HG02623 (cell line): ENCODE results near the gene DMD.
"Not testable (repeated sequence)": the region's sequence is repeated elsewhere in the genome, so short reads cannot be mapped to it uniquely, and the experiment has no call there.

Experiments used
- ATAC-seq: cut with Tn5 transposase; IDR thresholded peaks from one replicate; pipeline ENCODE4 v1.9.1; 2021; ENCODE audit warnings: moderate library complexity; ENCODE audit not compliant: unreplicated experiment

The DMD gene

GRCh38 chrX:32087663-32088062 lies 1123.7 kb downstream of the DMD start:
- no peak for ATAC-seq

GRCh38 chrX:32084757-32085156 lies 1126.6 kb downstream of the DMD start:
- ATAC-seq = no peak

- ATAC-seq = no peak
Observed at GRCh38 chrX:32048285-32048684, 1163.1 kb downstream of the DMD start.

- ATAC-seq = no peak
Observed at GRCh38 chrX:32045149-32045548, 1166.2 kb downstream of the DMD start.

- ATAC-seq = no peak
Observed at GRCh38 chrX:32041181-32041580, 1170.2 kb downstream of the DMD start.

GRCh38 chrX:32026772-32027171 lies 1184.6 kb downstream of the DMD start:
- no peak for ATAC-seq

GRCh38 chrX:32024072-32024471 lies 1187.3 kb downstream of the DMD start:
- no peak for ATAC-seq

GRCh38 chrX:32016195-32016594 lies 1195.2 kb downstream of the DMD start:
- no peak for ATAC-seq

- no peak for ATAC-seq
Observed at GRCh38 chrX:32010948-32011347, 1200.4 kb downstream of the DMD start.

- ATAC-seq = no peak
Observed at GRCh38 chrX:32010212-32010611, 1201.1 kb downstream of the DMD start.

- ATAC-seq = no peak
Observed at GRCh38 chrX:31993637-31994036, 1217.7 kb downstream of the DMD start.

GRCh38 chrX:31988975-31989374 lies 1222.4 kb downstream of the DMD start:
- ATAC-seq = no peak

GRCh38 chrX:31981546-31982062 lies 1229.7 kb downstream of the DMD start:
- no peak for ATAC-seq

GRCh38 chrX:31969714-31970113 lies 1241.6 kb downstream of the DMD start:
- no peak for ATAC-seq

GRCh38 chrX:31962256-31962655 lies 1249.1 kb downstream of the DMD start:
- no peak for ATAC-seq

GRCh38 chrX:31934842-31935370 lies 1276.4 kb downstream of the DMD start:
- no peak for ATAC-seq

- no peak for ATAC-seq
Observed at GRCh38 chrX:31934015-31934414, 1277.3 kb downstream of the DMD start.

- ATAC-seq = no peak
Observed at GRCh38 chrX:31932769-31933168, 1278.6 kb downstream of the DMD start.

- ATAC-seq = not testable (repeated sequence)
Observed at GRCh38 chrX:31932320-31932719, 1279.0 kb downstream of the DMD start.

- ATAC-seq = no peak
Observed at GRCh38 chrX:31931225-31931624, 1280.1 kb downstream of the DMD start.

GRCh38 chrX:31929366-31929765 lies 1282.0 kb downstream of the DMD start:
- ATAC-seq = no peak

GRCh38 chrX:31921236-31921635 lies 1290.1 kb downstream of the DMD start:
- no peak for ATAC-seq

- ATAC-seq = no peak
Observed at GRCh38 chrX:31909850-31910572, 1301.3 kb downstream of the DMD start.
